GM21515 (cell line): ENCODE results near the gene PPIL1.
"Not testable (repeated sequence)": the region's sequence is repeated elsewhere in the genome, so short reads cannot be mapped to it uniquely, and the experiment has no call there.

ENCODE experiments used
- ATAC-seq: cut with Tn5 transposase; IDR thresholded peaks from one replicate; pipeline ENCODE4 v1.9.1; 2021; ENCODE audit not compliant: unreplicated experiment

Gene PPIL1

GRCh38 chr6:36874443-36875249, at the start of gene PPIL1:
TSS of gene PPIL1 (minus strand) at chr6:36874803. CDS start at chr6:36874772, 31 bp downstream.
- peak; percentile 79 for ATAC-seq

GRCh38 chr6:36924131-36924530, 49.5 kb upstream of the PPIL1 start:
- ATAC-seq = no peak

GRCh38 chr6:36920546-36920945, 45.9 kb upstream of the PPIL1 start:
- no peak for ATAC-seq

GRCh38 chr6:36920049-36920448, 45.4 kb upstream of the PPIL1 start:
- ATAC-seq = no peak

GRCh38 chr6:36917541-36918193, 43.1 kb upstream of the PPIL1 start:
- no peak for ATAC-seq

- ATAC-seq = no peak
Observed at GRCh38 chr6:36916126-36916525, 41.5 kb upstream of the PPIL1 start.

GRCh38 chr6:36915599-36915998, 41.0 kb upstream of the PPIL1 start:
- no peak for ATAC-seq

- no peak for ATAC-seq
Observed at GRCh38 chr6:36914227-36914794, 39.7 kb upstream of the PPIL1 start.

GRCh38 chr6:36913082-36913481, 38.5 kb upstream of the PPIL1 start:
- no peak for ATAC-seq

- peak; percentile 80 for ATAC-seq
Observed at GRCh38 chr6:36912586-36912985, 38.0 kb upstream of the PPIL1 start.

- no peak for ATAC-seq
Observed at GRCh38 chr6:36912030-36912454, 37.4 kb upstream of the PPIL1 start.

- ATAC-seq = no peak
Observed at GRCh38 chr6:36908747-36909146, 34.1 kb upstream of the PPIL1 start.

GRCh38 chr6:36907781-36908180, 33.2 kb upstream of the PPIL1 start:
- ATAC-seq = no peak

- no peak for ATAC-seq
Observed at GRCh38 chr6:36906539-36907325, 32.1 kb upstream of the PPIL1 start.

- ATAC-seq = no peak
Observed at GRCh38 chr6:36904851-36905393, 30.3 kb upstream of the PPIL1 start.

- ATAC-seq = no peak
Observed at GRCh38 chr6:36904114-36904513, 29.5 kb upstream of the PPIL1 start.

GRCh38 chr6:36897609-36898008, 23.0 kb upstream of the PPIL1 start:
- no peak for ATAC-seq

GRCh38 chr6:36893976-36894932, 19.7 kb upstream of the PPIL1 start:
- ATAC-seq = no peak

- ATAC-seq = not testable (repeated sequence)
Observed at GRCh38 chr6:36891153-36891552, 16.6 kb upstream of the PPIL1 start.

- no peak for ATAC-seq
Observed at GRCh38 chr6:36890112-36890663, 15.6 kb upstream of the PPIL1 start.
